ENCODE data around the gene ANO2. TPM values are rescaled to one million over a fixed set of nuclear protein-coding genes. Genes with fewer than 3 reads are reported as not detected.

ANO2 gene
- total and polyA plus RNA-seq, 7 donors: 1.3 to 9.3 (median 4.2) TPM

- DNase-seq: no peak
- 54 to 60% (median 54%) methylated on average over 3 of the region's 3 CpGs for WGBS, 3 donors
- ATAC-seq: no peak
- no peaks in the 10 kb centered on the region for H3K27me3 ChIP-seq (ENCODE audit: insufficient read depth in 3 of 3, low read length in 2 of 3)
- H3K27ac ChIP-seq: no peak overlapping the region
- H3K9me3 ChIP-seq: no peaks in the 10 kb centered on the region
- TF ChIP-seq, protein P1, sequence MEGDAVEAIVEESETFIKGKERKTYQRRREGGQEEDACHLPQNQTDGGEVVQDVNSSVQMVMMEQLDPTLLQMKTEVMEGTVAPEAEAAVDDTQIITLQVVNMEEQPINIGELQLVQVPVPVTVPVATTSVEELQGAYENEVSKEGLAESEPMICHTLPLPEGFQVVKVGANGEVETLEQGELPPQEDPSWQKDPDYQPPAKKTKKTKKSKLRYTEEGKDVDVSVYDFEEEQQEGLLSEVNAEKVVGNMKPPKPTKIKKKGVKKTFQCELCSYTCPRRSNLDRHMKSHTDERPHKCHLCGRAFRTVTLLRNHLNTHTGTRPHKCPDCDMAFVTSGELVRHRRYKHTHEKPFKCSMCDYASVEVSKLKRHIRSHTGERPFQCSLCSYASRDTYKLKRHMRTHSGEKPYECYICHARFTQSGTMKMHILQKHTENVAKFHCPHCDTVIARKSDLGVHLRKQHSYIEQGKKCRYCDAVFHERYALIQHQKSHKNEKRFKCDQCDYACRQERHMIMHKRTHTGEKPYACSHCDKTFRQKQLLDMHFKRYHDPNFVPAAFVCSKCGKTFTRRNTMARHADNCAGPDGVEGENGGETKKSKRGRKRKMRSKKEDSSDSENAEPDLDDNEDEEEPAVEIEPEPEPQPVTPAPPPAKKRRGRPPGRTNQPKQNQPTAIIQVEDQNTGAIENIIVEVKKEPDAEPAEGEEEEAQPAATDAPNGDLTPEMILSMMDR (IDR thresholded peaks at IDR 0.05): no peak
- H3K4me3 ChIP-seq: no peak overlapping the region
- H3K36me3 ChIP-seq (ENCODE audit: insufficient read depth in 1 of 2, low read depth in 1 of 2): no peaks in the 10 kb centered on the region
- H3K4me1 ChIP-seq: no peaks in the 10 kb centered on the region
- intact Hi-C loops (cut with DNase I): no loop called here
These were observed 160.5 kb downstream of the ANO2 start for GRCh38 chr12:5784462-5785130.

DNA sequence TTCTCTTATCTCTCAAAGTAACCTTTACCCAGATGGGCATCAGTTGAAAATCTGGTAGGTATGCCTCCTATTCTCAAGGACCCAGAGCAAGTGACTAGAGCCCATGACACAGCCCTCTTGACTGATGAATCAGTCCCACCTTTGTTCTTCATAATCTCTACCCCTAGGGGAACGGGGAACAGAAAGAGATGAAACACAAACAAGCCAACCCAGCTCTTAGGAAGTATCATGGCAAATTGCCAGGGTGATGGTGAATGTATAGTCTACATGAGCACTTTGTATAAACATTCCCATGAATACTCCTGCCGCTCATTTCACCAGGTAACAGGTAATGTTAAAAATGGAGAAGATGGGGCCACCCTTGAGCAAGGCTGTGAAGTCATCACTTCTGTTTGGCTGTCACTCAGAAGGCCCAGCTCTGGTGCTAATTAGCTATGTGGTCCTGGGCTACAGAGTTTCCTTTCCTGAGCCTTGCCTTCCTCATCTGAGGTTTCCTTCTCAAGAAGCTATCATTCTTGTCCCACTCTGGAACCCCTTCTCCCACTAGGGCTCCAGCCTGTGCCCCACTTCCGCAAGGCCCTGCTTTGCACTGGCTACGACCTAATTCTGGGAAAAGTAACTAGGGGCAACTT, 161.7 kb downstream of the ANO2 start:
- intact Hi-C loops (cut with DNase I): no loop called here
- TF ChIP-seq, protein P1 (IDR thresholded peaks at IDR 0.05): no peak
- Histone ChIP-seq H3K4me3 (no peak overlapping the region), H3K27me3 (ENCODE audit: insufficient read depth in 3 of 3, low read length in 2 of 3) (no peaks in the 10 kb centered on the region), H3K27ac (no peak overlapping the region), H3K36me3 (ENCODE audit: insufficient read depth in 1 of 2, low read depth in 1 of 2) (no peaks in the 10 kb centered on the region), H3K9me3 (no peaks in the 10 kb centered on the region), H3K4me1 (no peaks in the 10 kb centered on the region)
- DNase-seq (no peak), ATAC-seq (no peak)
- 95 to 99% (median 96%) methylated on average over 4 of the region's 4 CpGs for WGBS, 3 donors

DNA sequence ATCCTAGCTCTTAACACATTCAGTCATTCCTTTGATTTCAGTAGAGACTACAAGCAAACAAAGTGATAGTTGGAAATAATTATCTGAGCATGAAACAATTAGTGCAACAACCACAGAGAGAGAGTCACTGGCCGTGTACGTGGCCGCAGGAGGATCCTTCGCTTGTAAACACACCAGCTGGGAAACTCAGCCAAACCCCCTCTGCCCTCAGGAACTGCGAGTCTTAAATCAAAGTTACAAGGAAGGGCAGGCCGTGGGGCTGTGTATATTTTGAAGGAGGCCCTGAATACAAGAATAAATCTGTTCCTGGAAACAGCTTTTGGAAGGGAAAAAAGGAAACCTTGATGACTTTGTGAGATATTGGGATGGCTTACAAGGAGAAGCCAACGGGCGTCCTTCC, 164.5 kb downstream of the ANO2 start:
- TF ChIP-seq, protein P1 (IDR thresholded peaks at IDR 0.05): no peak
- intact Hi-C loops (cut with DNase I): no loop called here
- no peaks in the 10 kb centered on the region for H3K36me3 ChIP-seq (ENCODE audit: insufficient read depth in 1 of 2, low read depth in 1 of 2)
- DNase-seq (no peak), ATAC-seq (no peak)
- no peak overlapping the region for H3K4me3 ChIP-seq
- WGBS, 3 donors: 57 to 60% (median 57%) methylated on average over 8 of the region's 8 CpGs
- H3K27ac ChIP-seq: no peak overlapping the region
- H3K4me1 ChIP-seq: no peaks in the 10 kb centered on the region
- H3K27me3 ChIP-seq (ENCODE audit: insufficient read depth in 3 of 3, low read length in 2 of 3): no peaks in the 10 kb centered on the region
- no peaks in the 10 kb centered on the region for H3K9me3 ChIP-seq

DNA sequence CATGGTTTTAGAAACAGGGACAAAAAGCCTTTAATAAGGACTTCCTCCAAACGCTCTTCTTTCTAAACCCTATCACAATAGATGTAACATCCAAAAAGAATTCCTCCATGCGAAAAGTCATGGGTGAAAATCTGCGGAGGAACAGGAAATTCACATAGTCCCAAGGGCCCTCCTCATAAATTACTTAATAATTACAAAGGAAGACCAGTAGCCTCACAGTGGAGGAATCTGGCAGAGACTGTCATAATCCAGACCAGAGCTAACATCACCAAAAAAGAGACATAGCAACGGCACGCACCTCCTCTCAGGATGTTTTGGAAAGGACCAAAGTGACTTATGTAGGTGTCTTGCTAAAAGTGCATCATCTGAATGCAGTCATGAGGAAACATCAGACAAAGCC, 165.7 kb downstream of the ANO2 start:
- TF ChIP-seq, protein P1 (IDR thresholded peaks at IDR 0.05): no peak
- H3K27me3 ChIP-seq (ENCODE audit: insufficient read depth in 3 of 3, low read length in 2 of 3): no peaks in the 10 kb centered on the region
- ATAC-seq (no peak), DNase-seq (no peak)
- intact Hi-C loops (cut with DNase I): no loop called here
- WGBS, 3 donors: 50 to 72% (median 71%) methylated on average over 5 of the region's 5 CpGs
- H3K4me3 ChIP-seq: no peak overlapping the region
- no peaks in the 10 kb centered on the region for H3K4me1 ChIP-seq
- no peaks in the 10 kb centered on the region for H3K9me3 ChIP-seq
- no peaks in the 10 kb centered on the region for H3K36me3 ChIP-seq (ENCODE audit: insufficient read depth in 1 of 2, low read depth in 1 of 2)
- H3K27ac ChIP-seq: no peak overlapping the region

DNA sequence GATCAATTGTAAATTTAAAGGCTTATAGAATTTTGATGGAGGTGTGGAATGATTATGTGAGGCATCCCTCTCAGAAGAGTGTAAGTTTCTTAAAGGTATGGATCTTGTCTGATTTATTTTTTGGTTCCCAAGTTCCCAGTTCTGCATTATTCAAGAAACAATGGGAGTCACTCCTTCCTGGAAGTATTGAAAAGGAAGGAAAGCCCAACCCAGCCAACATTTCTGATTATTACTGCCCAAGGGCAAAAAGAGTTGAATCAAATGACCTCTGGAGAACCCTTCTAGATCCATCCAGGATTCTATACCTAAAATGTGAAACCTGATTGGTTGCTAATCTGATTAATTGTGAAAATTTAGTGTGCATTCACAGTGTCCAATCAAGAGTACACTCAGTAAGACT, 166.2 kb downstream of the ANO2 start:
- ATAC-seq: no peak

More for the DNA sequence above, 166.2 kb downstream of the ANO2 start:
- H3K4me1 ChIP-seq: no peaks in the 10 kb centered on the region
- no peak for DNase-seq
- no peak overlapping the region for H3K4me3 ChIP-seq
- TF ChIP-seq, protein P1 (IDR thresholded peaks at IDR 0.05): no peak
- H3K27ac ChIP-seq: no peak overlapping the region
- no peaks in the 10 kb centered on the region for H3K9me3 ChIP-seq
- H3K27me3 ChIP-seq (ENCODE audit: insufficient read depth in 3 of 3, low read length in 2 of 3): no peaks in the 10 kb centered on the region
- intact Hi-C loops (cut with DNase I): no loop called here
- no peaks in the 10 kb centered on the region for H3K36me3 ChIP-seq (ENCODE audit: insufficient read depth in 1 of 2, low read depth in 1 of 2)
